KG1 (cell line): Measurements from ENCODE around the gene AMZ1.

ENCODE experiments used
- DNase-seq: peaks from one replicate; lab custom pipeline; 2025; lab: John Stamatoyannopoulos, UW

The AMZ1 gene

DNA sequence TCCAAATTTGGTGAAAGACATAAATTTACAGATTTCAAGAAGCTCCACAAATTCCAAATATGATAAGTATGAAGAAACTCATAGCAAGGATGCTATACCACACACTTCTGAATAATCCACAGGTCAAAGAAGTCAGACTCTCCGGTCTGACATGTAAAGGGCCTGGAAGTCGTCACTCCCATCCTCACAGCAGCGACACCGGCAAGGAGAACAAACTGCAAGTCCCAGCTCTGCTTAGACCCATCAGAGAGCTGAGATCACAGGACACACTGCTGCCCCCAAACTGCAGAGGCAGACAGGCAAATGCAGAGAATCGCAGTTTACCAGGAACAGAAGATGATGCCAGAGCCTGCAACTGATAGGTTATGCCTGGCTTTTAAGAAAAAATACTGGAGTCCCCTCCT is 62.0 kb downstream of the AMZ1 start:
- no peak for DNase-seq

DNA sequence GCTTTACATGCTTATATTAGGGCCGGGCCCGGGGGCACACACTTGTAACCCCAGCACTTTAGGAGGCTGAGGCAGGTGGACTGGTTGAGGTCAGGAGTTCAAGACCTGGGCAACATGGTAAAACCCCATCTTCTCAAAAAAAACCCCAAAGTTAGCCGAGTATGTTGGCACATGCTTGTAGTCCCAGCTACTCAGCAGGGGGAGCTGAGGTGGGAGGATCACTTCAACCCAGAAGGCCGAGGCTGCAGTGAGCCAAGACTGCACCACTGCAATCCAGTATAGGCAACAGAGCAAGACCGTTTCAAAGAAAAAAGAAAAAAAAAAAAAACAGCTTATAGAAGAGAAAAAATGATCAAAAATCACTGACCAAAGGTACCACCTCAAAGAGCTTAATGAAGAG is 63.1 kb downstream of the AMZ1 start:
- DNase-seq: no peak

DNA sequence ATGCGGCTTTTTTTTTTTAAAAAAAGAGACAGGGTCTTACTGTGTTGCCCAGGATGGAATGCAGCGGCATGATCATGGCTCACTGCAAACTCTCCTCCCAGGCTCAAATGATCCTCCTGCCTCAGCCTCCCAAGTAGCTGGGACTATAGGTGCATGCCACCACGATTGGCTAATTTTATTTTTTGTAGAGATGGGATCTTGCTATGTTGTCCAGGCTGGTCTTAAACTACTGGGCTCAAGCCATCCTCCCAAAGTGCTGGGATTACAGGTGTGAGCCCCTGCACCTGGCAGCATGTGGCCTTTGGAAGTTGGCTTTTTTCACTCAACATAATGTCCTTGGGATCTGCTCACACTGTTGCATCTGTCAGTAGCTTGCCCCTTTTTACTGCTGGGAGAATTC is 65.1 kb downstream of the AMZ1 start:
- DNase-seq: no peak

DNA sequence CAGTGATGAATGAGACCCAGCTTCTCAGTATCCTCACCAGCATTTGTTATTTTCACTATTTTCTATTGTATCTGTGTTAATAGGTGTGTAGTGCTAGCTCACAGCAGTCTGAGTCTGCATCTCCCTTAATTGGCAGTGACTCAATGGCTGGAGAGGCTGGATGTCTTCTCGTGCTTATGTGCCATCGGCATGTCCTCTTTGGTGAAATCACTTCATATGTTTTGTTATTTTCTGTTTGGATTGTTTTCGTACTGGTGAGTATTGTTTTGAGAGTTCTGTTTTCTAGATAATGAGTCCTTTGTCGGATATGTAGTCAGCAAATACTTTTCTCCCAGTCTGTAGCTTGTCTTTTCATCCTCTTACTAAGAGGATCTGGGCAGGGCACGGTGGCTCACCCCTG is 66.1 kb downstream of the AMZ1 start:
- no peak for DNase-seq

DNA sequence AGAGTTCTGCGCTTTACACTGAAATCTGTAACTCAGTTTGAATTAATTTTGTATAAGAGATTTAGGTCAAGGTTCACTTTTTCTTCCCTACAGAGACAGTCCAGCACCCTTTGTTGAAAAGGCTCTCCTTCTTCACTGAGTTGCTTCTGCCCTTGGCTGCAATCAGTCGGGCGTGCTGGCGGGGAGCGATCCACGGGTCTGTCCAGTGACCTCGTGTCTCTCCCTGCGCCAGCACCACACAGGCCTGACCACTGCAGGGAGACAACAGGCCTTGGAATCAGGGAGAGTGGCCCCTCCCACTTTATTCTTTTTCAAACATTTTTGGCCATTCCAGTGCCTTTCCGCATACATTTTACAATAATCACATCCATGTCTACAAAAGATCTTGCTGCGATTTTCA is 66.9 kb downstream of the AMZ1 start:
- no peak for DNase-seq

DNA sequence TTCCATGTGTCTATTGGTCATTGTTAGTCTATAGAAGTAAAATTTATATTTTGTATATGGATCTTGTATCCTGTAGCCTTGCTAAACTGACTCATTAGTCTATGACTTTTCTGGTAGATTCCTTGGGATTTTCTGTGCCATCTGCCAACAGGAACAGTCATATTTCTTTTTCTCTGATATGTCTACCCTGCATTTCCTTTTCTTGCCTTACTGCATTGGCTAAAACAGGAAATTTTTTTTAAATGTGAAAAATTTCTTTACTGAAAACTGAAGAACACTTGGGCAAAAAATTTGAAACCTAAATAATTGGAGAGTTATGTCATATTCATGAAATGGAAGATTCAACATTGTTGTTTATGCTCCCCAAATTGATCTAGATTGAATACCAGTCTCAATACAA is 67.5 kb downstream of the AMZ1 start:
- DNase-seq: no peak

DNA sequence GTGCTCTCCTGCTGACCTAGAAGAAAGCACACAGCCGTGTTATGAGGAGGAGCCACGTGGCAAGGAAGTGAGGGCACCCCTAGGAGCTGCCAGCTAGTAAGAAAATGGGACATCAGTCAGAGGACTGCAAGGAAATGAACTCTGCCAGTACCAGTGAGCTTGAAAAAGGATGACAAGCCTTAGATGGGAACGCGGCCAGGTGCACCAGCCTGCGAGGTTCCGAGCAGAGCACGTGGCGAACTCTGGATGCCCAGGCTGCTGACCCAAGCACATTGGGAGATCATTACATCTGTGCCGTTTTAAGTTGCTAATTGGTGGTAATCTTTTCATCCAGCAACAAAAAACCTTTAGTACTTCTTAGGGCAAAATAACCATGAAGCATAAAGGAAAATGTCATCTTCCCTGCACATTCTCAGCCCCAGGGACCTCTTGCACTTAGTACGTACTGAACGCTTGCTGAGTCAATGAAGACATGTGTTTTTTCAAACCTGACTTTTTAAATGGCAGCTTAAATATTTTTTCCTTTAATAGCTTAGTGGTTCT is 69.4 kb downstream of the AMZ1 start:
- no peak for DNase-seq

DNA sequence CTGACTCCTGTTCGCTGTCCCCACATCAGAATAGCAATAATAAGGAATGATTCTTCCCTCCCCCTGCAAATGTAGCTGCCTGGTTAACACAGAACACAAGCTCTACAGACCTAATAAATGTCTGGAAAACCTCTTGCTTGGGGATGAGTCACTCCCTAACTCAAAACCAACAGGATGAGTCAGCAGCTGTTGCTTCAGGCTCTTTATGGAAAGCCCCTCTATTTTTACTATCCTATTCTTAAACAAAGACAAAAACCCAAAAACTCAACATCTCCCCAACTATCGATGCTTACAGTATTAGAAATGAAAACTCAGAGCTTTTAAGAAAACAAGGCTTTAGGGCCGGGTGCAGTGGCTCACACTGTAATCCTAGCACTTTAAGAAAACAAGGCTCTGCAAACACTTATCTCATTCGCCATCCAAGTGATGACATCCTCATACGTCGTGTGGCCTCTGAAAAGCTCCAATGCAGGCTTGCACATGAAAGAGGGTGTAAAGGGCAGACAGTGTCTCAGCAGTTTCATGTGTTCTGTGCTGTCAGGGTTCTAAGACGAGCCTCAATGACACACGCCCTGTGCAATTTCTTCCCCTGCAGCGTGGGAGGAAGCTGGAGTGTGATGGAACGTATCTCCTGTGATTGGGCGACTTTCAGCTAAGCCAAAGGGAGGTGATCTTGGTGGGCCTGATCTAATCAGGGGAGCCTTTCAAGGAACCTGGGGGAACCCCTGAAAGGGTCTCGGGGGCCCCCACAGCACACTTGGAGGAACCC is 70.1 kb downstream of the AMZ1 start:
- DNase-seq: peak; percentile 64

DNA sequence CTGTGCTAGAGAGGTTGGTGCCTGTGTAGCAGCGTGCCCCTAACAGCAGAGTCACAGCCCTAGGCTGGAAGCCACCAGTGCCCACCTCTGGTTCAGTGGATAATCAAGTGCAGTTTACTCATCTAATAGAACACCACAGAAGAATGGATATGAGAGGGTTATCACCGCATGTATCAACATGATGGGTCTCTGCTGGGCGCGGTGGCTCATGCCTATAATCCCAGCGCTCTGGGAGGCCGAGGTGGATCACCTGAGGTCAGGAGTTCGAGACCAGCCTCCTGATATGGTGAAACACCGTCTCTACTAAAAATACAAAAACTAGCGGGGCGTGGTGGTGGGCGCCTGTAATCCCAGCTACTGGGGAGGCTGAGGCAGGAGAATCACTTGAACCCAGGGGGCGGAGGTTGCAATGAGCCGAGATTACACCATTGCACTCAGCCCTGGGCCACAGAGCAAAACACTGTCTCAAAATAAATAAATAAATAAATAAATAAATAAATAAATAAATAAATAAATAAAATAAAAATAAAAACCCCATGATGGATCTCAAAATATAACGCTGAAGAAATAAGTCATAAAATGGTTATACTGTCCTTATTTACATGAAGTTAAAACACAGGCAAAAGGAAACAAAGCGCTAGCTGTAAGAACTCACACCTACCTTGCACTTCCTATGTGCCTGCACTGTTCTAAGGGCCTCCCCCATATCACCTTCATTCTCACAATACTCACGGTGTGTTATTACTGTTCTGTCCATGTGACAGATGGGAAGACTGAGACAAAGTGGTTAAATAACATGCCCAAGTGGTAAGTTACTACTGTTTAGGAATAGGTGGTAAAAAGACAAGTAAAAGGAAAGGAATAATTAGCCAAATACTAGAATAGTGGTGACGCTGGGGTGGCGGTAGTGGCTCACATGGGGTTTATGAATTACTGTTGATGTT is 70.9 kb downstream of the AMZ1 start:
- DNase-seq: no peak

DNA sequence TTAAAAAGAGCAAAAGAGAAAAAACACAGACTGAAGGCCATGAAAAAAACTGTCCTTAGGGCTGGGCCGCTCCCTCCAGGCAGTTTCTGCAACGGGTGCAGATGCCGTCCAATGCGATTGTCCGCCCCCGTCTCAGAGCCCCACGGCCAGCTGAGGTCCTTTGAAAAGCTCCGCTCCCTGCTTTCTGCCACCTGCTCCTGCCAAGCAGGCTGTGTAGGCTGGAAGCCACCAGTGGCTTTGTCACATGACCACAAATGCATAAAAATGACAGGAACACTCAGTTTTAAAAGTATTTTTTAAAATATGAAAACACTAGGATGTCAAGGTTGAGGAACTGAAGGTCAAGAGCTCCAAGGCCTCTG is 71.7 kb downstream of the AMZ1 start:
- DNase-seq: no peak

DNA sequence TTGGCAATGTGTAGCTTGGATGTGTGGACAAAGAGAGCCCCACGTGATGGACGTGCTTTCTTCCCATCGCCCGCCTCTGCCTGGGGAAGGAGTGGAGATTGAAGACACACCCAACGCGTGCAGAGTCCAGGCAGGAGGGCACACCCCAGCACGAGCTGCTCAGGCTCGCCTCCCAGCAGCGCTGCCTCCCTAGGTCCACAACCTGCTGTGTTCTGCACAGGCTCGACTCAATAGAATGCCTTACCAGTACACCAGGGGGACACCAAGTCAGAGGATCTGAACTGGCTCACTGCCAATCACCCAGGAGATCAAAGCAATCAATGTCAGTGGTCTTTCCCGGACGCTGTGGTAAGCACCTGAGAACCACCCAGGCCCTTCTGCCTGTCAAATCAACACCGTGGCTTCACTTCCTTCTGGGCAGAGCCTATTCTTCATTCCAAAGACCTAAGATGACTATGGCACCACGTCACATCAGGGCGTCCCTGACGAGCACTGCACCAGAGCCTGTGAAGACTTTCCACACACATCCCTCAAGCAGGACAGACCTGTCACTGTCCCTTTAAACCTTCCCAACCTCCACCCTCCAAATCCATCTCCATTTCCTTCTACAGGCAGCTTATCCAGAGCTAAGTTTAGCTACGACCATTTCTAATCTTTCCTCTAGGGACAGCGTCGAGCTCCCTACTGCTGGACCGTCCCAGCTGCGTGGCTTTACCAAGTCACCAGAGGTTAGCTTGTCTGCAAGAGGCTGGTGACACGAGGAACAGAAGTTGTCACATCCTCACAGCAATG is 72.3 kb downstream of the AMZ1 start:
- DNase-seq: no peak

DNA sequence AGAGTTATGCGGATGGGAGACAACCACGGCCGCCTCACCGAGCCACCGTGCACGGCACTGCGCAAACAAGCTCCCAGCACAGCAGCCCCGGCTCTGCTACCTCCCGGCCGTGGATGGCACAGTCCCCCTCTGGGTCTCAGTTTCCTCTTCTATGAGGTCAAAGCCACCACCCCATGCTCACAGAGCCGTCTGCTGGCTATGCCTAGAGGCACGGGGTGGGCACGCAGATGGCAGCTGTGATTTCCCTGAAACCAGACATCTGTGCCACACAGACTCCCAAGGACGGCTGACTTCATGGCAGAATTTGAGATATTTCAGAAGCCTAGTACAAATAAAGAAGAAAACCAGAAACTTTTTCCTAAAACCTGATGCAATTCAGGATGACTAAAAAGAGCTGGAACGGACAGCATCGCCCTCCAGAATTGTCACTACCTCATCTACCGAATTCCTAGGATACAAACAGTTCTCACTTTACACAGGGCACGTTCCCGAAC is 73.2 kb downstream of the AMZ1 start:
- no peak for DNase-seq

DNA sequence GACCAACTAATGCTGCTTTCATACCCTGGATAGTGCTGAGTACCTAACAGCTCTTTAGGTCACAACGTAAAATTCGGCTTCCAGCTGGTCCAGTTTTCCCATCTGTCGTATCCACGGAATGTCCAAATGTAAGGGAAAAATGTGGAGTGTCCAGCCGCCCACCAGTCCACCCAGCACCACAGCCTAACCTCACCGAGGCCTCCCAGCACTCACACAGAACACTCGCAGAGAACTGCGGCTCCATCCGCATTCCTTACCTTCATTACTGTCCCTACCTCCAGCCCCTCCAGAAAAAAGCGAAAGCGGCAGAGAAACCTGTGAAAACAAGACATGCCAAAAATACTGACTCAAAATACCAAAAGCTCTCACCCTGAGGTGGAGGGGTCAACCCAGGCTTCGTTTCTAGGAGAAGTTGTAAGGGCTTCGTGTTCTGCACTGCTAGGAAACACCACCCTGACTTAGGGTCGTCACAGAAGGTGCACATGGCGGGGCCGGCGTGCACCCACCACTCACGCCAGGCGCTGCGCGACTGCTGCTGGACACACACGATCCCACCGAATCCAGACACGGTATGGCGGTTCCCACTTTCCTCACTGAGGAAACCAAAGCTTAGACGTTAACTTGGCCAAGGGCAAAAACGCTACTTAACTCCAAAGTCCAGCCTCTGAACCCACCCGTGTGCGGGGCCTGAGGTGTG is 73.9 kb downstream of the AMZ1 start:
- DNase-seq: no peak

DNA sequence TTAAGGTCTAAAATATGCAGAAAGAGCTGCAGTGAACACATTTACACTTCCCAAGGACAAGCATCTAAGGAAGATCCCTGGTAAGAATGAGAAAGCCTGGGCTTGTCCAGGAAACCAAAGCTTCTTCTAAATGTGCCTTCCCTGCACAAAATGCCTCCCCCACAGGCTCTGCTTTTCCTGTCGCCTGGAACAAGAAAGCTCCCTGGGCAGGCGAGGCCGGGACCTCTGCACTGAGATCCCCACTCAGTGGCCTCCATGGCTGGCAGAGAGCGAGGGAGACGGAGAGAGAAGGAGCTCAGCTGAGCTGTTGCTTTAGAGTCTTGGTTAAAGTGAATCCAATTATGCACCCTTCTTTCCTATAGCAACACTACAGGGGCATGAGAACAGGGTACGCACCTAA is 75.6 kb downstream of the AMZ1 start:
- DNase-seq: no peak

DNA sequence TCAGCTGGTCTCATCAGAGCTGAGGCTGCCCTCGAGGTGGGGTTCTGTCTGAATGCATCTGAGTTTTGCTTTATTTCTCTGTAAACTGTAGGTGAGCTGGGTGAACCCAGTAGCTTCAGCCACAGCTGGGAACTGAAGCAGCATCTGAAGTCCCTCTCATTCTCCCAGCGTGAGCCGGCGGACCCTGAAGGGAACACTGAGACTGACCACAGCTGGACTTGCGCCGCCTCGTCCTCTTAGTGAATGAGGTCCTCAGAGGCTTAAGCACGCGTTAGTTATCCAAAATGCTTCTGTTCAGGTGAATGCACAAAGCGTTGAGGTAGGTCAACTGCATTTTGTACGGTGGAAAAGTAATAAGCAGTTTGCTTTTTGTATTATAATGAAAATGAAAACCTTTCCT is 76.6 kb downstream of the AMZ1 start:
- DNase-seq: no peak
